ENCODE data around the gene EBF3.

The EBF3 gene

DNA sequence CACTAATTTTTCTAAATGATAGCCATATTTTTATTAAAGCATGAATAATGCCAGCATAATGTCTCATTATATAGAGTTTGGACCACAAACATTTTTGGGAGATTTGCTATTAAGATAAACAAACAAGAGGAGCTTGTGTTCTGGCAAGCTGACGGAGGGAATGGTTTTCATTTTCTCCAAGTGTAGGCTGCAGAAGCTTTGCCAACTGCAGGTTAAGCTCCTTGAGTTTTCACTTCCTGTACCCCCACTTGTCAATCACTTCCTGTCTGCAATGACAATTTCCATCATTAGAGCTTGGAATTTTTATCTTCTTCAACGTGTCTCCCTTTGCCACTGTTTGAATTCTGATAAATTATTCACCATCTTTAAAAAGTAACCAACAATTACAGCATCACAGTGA lies 13.4 kb downstream of the EBF3 start:
- H3K27ac ChIP-seq (ENCODE audit: poor library complexity, severe bottlenecking): no peak overlapping the region
- peaks cover 16% of the 10 kb centered on the region for H3K27me3 ChIP-seq (ENCODE audit: insufficient read depth, poor library complexity, severe bottlenecking)
- ATAC-seq (ENCODE audit: low read depth): no peak
- H3K4me1 ChIP-seq (ENCODE audit: insufficient read depth, poor library complexity, severe bottlenecking): no peaks in the 10 kb centered on the region
- DNase-seq (ENCODE audit: low spot score): no peak
- no peak overlapping the region for H3K4me3 ChIP-seq (ENCODE audit: severe bottlenecking)
- no peaks in the 10 kb centered on the region for H3K9me3 ChIP-seq (ENCODE audit: severe bottlenecking)
- TF ChIP-seq, protein P1, sequence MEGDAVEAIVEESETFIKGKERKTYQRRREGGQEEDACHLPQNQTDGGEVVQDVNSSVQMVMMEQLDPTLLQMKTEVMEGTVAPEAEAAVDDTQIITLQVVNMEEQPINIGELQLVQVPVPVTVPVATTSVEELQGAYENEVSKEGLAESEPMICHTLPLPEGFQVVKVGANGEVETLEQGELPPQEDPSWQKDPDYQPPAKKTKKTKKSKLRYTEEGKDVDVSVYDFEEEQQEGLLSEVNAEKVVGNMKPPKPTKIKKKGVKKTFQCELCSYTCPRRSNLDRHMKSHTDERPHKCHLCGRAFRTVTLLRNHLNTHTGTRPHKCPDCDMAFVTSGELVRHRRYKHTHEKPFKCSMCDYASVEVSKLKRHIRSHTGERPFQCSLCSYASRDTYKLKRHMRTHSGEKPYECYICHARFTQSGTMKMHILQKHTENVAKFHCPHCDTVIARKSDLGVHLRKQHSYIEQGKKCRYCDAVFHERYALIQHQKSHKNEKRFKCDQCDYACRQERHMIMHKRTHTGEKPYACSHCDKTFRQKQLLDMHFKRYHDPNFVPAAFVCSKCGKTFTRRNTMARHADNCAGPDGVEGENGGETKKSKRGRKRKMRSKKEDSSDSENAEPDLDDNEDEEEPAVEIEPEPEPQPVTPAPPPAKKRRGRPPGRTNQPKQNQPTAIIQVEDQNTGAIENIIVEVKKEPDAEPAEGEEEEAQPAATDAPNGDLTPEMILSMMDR (IDR thresholded peaks at IDR 0.05; ENCODE audit: poor library complexity, severe bottlenecking): no peak
- H3K36me3 ChIP-seq (ENCODE audit: low read depth): no peaks in the 10 kb centered on the region

GRCh38 chr10:129949891-129950291 lies 14.2 kb downstream of the EBF3 start:
- DNase-seq (ENCODE audit: low spot score): no peak
- no peak for ATAC-seq (ENCODE audit: low read depth)
- H3K27me3 ChIP-seq (ENCODE audit: insufficient read depth, poor library complexity, severe bottlenecking): peaks cover 10% of the 10 kb centered on the region

DNA sequence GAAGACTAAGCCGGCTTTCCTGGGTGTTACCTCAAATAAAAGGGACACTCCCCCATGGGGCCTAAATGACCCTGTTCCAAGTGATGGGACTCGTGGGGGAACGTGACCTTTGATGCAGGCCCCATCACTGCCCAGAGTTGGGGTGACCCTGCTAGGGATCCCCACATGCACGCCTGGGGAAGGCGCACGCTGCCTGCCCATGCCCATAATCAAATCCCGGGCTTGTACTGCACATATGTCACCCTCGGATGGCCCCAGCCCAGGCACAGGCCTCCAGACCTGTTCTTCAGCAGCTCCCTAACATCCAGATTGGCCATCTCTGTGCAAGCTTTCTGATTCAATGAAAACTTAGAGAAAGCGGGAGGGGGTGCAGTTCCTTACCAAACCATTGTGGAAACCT lies 14.7 kb downstream of the EBF3 start:
- no peaks in the 10 kb centered on the region for H3K9me3 ChIP-seq (ENCODE audit: severe bottlenecking)
- H3K27ac ChIP-seq (ENCODE audit: poor library complexity, severe bottlenecking): no peak overlapping the region
- no peak overlapping the region for H3K4me3 ChIP-seq (ENCODE audit: severe bottlenecking)
- no peaks in the 10 kb centered on the region for H3K36me3 ChIP-seq (ENCODE audit: low read depth)
- no peaks in the 10 kb centered on the region for H3K4me1 ChIP-seq (ENCODE audit: insufficient read depth, poor library complexity, severe bottlenecking)
- DNase-seq (ENCODE audit: low spot score): no peak
- TF ChIP-seq, protein P1 (IDR thresholded peaks at IDR 0.05; ENCODE audit: poor library complexity, severe bottlenecking): no peak
- H3K27me3 ChIP-seq (ENCODE audit: insufficient read depth, poor library complexity, severe bottlenecking): peaks cover 6% of the 10 kb centered on the region
- no peak for ATAC-seq (ENCODE audit: low read depth)

More at GRCh38 chr10:129949891-129950291, 14.2 kb downstream of the EBF3 start:
- Histone ChIP-seq H3K27ac (ENCODE audit: poor library complexity, severe bottlenecking) (no peak overlapping the region), H3K4me1 (ENCODE audit: insufficient read depth, poor library complexity, severe bottlenecking) (no peaks in the 10 kb centered on the region), H3K4me3 (ENCODE audit: severe bottlenecking) (no peak overlapping the region), H3K9me3 (ENCODE audit: severe bottlenecking) (no peaks in the 10 kb centered on the region), H3K36me3 (ENCODE audit: low read depth) (no peaks in the 10 kb centered on the region)
- TF ChIP-seq, protein P1 (IDR thresholded peaks at IDR 0.05; ENCODE audit: poor library complexity, severe bottlenecking): no peak

- no peak for DNase-seq (ENCODE audit: low spot score)
- Histone ChIP-seq H3K9me3 (ENCODE audit: severe bottlenecking) (no peaks in the 10 kb centered on the region), H3K4me3 (ENCODE audit: severe bottlenecking) (no peak overlapping the region), H3K27ac (ENCODE audit: poor library complexity, severe bottlenecking) (no peak overlapping the region), H3K4me1 (ENCODE audit: insufficient read depth, poor library complexity, severe bottlenecking) (no peaks in the 10 kb centered on the region), H3K36me3 (ENCODE audit: low read depth) (no peaks in the 10 kb centered on the region), H3K27me3 (ENCODE audit: insufficient read depth, poor library complexity, severe bottlenecking) (no peaks in the 10 kb centered on the region)
- ATAC-seq (ENCODE audit: low read depth): no peak
- TF ChIP-seq, protein P1 (IDR thresholded peaks at IDR 0.05; ENCODE audit: poor library complexity, severe bottlenecking): no peak
Observed at GRCh38 chr10:129946859-129947258, 17.2 kb downstream of the EBF3 start.

DNA sequence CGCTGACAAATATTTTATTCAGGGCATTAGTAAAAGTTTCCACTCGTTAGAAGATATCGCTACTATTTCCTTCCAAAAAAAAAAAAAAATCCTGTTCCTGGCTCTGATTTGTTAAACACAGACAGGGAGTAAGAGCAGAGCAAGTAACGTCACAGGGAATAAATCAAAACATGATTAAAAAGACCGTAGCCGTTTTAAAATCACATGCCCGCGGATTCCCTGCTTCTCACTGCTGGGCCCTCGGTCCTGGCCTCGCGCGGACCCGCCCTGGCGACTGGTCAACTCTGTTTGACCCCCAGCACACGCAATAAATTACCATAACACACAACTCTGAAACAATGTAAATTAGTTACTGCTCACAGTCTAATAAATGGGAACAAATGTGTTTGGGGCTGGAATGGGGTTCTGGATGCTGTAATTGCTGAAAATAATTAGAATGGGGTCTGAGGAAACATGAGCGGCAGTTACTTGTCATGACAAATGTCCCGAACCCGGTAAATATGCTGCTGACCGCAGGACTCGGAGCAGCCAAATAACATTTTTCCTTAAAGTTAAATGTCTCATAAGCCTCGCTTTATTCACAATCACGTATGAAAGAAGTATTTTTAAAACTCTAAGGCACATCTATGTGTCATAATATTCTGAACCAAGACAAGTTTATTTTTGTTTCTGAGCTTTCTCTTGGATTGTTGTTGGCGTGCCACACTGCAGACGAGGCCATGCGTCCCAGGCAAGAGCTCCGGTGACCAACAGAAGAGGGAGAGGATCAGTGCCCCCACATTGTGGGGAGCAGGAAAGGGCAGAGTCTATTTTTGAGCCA lies 17.9 kb downstream of the EBF3 start:
- no peak for ATAC-seq (ENCODE audit: low read depth)
- H3K27ac ChIP-seq (ENCODE audit: poor library complexity, severe bottlenecking): no peak overlapping the region
- no peaks in the 10 kb centered on the region for H3K27me3 ChIP-seq (ENCODE audit: insufficient read depth, poor library complexity, severe bottlenecking)
- no peak for DNase-seq (ENCODE audit: low spot score)
- no peaks in the 10 kb centered on the region for H3K36me3 ChIP-seq (ENCODE audit: low read depth)
- H3K4me1 ChIP-seq (ENCODE audit: insufficient read depth, poor library complexity, severe bottlenecking): no peaks in the 10 kb centered on the region
- no peaks in the 10 kb centered on the region for H3K9me3 ChIP-seq (ENCODE audit: severe bottlenecking)
- TF ChIP-seq, protein P1 (IDR thresholded peaks at IDR 0.05; ENCODE audit: poor library complexity, severe bottlenecking): no peak
- no peak overlapping the region for H3K4me3 ChIP-seq (ENCODE audit: severe bottlenecking)

All from RWPE2 (cell line).